Activated effector memory CD4-positive, alpha-beta T cell treated with anti-CD3 and anti-CD28 coated beads, Interleukin-2, amount 50 U/mL, for 16 hours (primary cell): ENCODE data around the gene ST7.

Source experiments
- DNase-seq: peaks from one replicate; pipeline ENCODE4 v3.0.0-alpha.2; 2020

The ST7 gene

DNA sequence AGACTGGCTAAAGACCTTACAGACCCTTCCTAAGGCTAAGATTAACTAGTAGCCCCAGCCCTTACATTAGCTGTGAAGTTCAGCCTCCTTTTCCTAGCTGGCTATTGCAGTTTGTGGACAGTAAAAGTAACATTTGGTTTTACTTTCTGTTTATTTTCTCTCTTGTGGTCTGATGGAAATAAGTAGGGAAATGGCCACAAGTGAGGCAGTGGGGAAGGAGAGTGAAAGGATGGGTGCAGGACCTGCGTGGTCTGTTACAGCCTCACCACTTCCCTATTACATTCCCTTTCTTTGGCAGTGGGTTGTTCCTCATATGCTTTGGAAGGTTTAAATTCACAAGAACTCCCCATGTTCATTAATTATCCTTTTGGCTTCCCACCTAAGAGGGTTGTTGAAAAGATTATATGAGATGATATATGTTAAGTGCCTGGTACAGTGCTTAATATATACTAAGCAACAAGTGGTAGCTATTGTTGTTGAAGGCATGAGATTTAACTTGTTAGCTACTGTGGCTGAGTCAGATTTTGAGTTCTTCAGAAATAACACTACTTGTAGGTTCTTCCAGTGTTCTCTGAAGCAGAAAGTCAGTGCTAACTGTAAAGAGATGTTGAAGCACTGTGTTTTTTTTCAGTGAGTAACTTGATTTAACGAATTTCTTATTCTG is 181.7 kb downstream of the ST7 start:
- DNase-seq: no peak

DNA sequence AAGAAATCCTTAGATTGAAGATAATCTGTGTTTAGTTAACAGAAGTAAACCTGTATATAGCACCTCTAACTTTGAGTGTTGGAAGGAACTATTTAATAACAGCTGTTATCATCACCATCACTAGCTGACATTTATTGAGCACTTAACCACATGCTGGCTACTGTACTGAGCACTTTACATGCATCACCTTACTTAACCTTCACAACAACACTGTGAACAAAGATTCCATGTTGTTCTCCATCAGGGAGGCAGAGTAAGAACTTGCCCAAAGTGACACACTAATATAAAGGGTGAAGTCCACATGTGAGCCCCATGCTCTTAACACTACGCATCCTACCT is 182.2 kb downstream of the ST7 start:
- no peak for DNase-seq

DNA sequence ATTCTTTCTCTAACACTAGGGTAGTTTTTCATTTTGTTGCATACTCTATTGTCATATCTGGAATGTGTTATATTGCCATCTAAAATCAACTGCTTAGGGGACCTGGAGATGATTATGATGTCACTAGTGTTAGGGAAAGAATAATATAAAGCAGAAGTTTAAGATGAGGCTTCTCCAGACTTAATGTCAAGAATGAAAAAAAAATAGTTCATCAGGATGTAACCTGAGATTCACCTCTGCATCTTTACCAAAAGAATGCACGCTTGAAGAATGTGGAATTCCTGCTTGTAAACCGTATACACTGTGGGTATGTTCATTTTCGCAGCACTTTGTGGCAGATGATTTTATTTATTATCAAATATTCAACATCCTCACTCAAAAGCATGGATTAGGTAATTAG is 184.6 kb downstream of the ST7 start:
- DNase-seq: no peak

DNA sequence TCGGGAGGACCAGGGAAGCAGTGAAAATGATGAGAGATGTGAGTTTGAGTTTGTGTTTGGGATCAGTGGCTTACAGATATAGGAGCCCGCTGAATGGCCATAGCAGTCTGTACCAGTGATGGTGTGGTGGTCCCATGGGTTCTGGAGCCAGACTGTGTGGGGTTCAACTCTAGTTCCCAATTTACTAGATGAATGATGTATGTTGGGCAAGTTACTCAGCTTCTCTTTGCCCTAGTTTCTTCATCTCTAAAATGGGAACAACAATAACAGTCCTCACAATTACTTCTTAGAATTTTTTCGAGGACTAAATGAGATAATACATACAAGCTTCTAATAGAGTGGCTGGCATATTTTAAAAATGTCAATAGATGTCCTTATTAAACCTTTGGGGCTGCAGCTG is 185.2 kb downstream of the ST7 start:
- DNase-seq: no peak

DNA sequence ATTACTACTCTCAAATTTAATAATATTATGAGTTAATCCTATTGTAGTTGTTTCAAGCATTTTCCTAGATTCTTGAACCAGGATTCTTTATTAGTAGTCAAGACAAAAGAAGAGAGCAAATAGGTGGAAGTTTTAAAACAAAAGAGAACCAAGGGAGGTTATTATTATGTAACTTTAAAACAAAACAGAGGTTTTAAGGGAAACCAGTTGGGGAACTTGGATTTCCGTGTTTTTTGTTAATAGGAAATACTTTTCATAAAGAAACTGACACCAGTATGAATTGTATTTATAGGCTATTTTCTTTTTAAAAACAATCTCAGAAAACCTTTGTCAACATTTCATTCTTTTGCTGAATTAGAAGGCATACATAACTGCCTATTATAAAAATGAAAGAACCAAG is 185.7 kb downstream of the ST7 start:
- DNase-seq: no peak

DNA sequence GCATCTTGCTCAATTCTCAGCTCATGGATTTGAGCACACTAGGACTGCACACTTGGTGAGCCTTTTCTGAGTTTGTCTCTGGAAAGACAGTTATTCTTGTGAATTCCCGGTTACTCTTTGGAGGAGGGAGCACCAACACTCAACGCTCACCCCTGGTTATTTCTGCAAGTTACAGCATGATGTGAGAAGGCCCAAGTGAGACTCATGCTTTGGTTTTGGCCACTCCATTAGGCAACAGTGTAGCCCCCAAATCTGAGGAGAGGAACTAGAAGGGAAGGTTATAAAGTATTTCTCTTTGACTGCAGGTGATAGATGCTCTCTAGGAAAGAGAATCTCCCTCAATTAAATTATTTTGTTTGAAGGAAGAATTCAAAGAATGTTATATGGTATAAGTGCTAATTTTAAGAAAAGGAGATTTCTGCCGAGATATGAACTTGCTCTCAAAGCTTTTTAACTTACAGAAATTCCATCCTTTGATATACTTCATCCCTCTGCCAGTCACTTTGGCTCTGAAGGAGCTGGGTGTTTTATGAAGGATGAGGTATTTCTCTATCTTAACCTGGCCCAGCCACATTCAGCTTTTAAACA is 186.2 kb downstream of the ST7 start:
- no peak for DNase-seq

DNA sequence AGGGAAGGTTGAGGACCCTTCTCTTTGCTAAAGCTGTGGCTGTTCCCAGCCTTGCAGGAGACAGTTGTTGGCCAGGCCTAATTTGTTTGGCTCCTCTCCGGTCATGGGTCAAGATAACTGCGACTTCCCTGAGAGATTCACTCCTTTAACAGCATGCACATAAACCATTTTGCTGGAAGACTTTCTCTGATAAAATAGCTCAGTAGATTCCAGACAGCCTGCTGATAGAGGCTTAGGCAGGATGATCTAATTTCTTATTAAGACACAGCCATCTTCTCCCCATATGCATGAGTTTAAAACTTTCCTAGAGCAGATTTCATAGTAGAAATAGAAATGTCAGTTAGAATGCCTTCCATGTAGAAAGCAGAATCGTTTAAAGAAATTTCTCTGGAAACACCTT is 187.6 kb downstream of the ST7 start:
- DNase-seq: no peak

DNA sequence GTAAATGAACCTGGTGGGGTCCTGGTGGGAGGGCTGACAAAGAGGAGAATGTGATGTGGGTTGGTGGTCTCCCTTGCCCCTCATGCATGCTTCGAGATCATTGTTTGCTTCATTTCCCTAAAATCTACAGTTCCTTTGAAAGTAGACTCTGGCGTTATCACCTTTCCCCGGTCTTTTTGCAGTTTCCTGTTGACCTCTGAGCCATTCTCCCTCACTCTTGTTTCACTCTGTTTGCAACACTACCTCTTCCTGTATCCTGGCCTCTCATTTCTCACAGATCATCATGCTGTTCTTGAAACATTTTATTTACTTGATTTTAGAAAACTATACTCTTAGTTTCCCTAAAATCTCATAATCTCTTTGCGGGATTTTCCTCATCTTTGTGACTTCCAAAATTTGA is 189.8 kb downstream of the ST7 start:
- no peak for DNase-seq

DNA sequence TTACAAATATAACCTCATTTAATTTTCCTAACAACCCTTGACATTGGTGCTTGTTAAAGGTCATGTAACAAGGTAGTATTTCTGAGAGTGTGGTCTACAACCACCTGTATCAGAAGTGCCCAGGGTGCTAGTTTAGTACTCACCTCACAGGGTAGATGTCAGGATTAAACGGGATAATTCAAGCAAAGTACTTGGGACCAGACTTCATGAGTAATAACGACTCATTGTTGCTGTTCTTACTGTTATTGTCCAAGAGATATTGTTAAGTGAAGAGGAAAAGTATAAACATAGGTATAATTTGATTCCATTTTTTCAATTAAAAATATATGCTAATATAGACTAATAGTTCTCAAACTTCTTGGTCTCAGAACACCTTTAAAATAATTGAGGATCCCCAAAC is 190.3 kb downstream of the ST7 start:
- no peak for DNase-seq

DNA sequence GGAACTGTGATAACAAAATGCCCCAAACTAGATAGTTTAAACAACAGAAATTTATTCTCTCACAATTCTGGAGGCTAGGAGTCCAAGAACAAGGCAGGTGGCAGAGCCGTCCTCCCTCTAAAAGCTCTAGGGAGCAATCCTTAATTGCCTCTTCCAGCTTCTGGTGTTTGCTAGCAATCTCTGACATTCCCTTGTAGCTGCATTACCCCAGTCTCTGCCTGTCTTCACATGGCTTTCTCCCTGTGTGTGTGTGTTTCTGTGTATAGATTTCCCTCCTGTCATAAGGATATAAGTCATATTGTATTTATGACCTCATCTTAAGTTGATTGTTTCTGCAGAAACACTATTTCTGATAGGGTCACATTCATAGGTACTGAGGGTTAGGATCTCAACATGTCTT is 192.0 kb downstream of the ST7 start:
- DNase-seq: no peak

DNA sequence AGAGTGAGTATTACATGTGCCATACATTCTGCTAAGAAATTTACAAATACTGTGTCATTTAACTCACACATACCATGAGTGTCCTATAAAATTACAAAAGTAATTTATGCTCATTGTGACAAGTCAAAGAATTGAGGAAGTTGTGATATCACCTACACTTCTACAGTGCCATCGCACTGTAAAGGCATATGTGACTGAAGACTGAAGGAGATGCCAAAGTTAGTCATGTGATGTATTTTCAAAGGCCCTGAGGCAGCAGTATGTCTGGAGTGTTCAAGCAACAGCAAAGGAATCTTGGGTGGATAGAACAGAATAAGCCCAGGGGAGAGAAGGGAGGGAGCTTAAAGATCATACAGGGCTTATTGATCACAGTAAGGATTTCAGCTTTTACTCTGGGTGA is 192.8 kb downstream of the ST7 start:
- no peak for DNase-seq

DNA sequence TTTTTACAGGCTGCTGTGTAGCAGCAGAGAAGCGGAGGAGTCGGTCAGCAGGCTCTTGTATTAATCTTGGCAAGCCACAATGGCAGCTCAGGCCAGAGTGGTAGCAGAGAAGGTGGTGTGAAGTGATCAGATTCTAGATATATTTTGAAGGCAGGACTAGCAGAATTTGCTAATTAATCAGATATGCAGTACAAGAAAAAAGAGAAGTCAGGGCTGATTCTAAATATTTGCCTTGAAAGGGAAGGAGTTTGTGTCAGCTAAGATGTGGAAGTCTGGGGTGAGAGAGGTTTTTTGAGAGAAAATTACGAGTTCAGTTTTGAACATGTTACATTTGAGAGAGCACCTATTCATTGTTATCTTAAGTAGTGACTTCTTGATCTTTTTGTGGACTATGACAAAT is 193.2 kb downstream of the ST7 start:
- no peak for DNase-seq

DNA sequence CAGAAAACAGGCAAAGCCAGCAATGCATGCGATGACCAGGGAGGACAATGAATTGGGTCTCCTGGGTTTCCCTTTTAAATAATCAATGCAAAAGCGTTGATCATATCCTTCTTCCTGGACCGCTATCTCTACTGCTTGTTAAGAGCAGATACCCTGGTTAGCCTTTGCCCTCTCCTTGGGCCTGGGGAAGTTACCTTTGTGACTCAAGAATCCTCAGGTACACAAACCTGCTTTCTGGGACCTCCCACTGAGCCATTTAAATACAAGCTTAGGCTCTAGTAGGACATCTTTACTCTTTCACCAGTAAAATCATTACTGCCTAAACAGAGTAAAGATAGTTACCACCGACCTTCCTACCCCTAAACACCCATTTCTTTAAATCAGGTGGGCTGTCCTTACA is 195.7 kb downstream of the ST7 start:
- DNase-seq: no peak

DNA sequence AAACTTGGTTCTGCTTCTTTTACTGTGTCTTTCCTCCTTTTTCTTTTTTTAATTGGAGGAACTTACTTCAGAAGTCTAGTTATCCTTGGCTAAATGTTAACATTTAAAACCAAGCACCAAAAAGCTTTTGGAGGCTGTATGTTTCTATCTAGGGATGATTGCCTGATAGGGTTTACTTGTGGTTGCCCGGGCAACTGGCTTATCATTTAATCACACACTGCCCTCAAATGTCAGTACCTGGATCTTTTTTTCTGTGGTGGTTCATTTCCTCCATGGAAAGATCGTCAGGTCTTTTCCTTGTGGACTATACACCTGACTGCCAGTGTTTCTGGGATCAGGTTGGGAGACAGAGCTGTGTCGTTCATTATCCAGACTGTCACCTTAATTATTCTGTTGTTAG is 196.4 kb downstream of the ST7 start:
- no peak for DNase-seq

DNA sequence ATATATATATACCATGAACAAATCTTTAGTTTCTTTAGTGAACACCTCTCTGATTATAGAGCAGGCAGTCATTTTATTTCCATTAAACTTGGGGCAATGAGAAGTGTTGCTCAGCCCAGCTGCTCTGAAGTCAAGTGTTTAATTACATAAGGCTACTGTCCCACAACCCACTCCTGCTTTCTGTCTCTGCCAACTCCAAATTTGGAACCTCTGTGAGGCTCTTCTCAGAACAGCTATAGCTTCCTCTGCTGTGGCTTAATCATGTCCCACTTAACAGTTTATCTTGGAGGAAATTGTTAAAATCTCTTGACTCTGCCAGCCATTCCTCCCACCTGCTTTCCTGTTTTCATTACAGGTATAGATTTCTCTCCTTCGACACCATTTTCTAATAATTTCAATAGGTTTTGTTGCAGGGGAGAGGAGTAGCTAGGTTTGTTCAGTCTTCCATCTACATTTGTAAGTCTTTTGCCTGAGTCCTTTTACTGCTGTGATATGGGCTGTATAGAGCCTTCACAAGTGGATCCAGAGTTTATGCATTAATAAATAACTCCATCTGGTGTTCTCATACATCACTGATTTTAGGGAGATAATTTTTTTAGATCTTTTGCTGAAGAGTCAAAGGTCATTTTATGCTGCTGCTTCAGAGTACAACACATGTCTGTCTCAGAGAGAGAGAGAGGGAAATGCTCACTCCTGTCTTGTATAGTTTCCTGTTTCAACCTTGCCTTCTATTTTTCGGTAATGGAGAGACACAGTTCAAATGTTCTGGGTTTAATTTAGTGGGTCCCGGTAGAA is 199.1 kb downstream of the ST7 start:
- no peak for DNase-seq

DNA sequence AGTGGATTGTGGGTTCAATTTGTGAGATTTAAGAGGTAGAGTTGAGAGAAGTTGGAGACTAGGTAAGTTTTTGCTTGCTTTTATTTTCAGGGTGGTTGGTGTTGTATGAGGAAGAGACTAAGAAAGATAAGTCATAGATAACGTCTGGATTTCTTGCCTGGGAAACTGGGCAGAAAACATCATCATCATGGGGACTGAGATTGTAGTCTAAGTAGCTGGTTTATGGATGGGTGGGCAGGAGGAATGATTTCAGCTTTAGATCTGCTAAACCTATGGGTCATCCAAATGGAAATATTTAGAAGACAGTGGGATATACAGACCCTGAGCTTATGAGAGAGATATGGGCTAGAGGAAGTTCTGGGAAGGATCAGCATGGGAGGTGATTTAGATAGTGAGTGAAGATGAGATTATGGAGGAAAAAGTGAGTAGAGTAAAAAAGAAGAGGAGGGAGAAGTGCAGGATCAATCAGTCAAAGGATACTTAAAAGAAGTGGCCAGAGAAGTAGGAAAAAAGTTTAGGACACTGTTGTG is 199.8 kb downstream of the ST7 start:
- DNase-seq: no peak

DNA sequence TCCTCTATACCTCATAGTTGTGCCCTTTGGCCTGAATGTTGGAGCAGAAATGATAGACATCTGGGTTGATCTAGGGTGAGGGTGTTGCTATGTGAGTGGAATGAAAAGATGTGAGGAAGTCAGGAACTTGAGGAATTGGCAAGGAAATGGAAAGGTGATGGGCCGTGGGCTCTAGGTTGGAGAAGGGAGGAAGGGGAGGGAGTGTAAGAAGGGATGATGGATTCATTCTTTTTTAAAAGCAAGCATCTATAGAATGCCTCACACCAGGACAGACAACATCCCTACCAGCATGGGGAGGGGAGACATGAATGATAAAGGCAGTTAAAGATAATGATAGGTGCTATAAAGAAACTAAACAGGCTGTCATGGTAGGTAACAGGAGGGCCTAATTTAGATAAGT is 201.4 kb downstream of the ST7 start:
- DNase-seq: no peak

DNA sequence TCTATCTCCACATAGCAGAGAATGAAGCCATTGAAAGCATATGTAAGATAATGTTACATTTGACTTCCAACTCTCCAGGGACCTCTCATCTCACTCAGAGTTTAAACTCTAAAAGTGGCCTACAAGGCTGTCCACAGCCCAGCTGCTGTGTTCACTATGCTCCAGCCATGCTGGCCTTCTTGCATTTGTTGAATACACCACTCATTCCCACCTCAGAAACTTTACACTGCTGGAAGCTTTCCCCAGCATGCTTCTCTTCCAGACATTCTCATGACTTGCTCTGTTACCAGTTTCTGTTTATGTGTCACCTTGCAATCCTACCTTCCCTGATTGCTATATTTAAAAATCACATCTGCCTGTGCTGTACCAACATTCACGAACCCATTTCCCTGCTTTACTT is 202.4 kb downstream of the ST7 start:
- DNase-seq: no peak

DNA sequence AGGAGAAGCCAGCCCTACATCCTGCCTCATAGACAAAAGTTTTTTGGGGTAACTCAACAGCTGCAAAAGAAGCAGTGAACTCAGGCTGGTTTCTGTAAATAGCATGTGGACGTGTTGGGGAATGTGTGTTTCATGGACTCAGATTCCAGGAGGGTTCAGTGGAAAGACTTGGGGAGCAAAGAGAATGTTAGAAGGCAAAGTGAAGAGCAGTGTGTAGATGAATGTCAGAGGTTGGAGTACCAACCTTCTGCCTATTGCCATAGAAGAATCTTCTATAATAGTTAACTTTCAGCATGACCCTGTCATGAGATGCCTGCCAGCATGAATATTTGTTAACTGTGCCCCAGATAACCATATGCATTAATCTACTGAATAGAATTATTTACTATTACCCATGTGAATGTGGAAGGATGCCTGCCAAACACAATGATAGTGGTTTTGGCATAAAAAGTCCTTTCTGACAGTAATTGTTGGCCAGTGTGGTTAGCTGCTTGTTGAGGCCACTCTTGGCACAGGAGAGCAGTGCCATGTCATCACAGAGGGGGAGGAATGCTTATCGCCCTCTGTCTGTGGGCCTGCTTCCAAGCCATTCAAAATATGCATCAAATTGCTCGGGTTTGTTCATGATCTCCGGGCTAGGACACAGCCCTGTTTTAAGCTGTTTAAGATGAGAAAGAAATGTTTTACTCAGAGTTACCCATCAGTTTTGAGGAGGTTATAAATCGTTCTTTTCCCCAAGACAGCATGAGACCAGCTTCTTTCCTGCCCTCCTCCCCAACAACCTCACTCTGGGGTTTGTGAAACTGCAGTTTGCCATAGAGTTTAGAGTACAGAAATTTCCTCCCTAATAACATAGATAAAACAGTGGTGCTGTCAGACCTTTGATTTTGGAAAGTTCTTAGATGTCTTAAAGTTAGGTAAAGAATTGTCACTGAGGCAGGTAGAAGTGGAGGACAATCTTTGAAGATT is 204.2 kb downstream of the ST7 start:
- DNase-seq: no peak

DNA sequence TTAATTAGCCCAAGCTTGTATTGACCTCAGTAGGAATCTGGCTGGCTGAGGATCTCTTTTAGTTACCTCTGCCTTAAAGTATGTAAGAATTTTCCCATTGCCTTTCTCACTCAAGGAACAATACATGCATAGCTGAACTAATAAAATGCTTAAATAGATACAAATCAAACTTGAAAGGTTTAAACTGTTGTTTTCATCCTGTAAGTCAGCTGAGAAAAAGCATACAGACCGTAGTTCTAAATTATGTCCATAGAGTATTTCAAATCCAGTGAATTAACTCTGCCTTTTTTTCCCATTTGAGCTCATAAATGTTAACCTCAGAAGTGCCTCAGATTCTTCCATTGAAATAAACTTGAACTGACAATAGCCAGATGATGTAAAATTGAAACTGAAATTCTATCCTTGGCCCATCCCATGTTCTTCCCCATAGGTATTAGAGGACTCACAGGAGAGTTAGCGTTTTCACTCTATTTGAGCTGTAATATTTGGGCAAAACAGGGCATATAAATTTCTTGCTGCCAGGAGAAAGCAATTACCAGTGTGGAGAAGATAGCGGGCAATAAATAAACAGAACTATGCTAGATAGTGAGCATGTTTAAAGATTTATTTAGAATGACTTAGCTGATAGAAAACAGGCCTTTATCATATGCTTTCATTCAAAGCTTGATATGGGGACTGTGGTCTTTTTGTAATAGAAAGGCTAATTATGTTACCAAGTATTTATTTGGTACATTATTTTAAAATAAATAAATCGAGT is 205.8 kb downstream of the ST7 start:
- no peak for DNase-seq

DNA sequence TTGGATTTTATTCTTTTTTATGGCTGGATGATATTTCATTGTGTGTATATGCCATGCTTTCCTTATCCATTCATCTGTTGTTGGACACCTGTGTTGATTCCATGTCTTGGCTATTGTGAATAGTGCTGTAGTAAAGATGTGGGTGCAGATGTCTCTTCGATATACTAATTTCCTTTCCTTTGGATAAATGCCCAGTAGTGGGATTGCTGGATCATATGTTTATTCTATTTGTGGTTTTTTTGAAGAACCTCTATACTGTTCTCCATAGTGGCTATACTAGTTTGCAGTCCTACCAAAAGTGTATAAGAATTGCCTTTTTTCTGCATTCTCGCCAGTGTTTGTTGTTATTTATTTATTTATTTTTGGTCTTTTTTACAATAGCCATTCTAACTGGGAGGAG is 209.8 kb downstream of the ST7 start:
- no peak for DNase-seq

DNA sequence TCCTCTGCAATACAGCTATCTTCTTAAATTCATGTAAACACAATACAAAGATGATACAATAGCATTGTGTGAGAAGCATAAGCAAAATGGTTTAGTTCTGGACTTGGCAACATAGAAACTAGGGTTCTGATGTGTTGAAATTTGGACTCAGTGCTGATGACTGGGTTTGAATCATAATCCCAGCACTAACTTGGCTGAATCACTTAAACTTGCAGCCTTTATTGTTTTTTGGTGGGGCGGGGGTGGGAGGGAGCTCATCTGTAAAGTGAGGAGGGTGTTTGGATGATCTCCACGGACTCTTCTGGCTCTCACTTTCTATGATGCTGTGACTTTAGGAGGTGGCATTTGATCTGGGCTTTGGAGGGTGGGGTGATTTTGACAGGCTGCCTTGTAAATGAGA is 211.3 kb downstream of the ST7 start:
- no peak for DNase-seq
